GM19324 (cell line): ENCODE results near the gene RAB44.

Experiments used
- ATAC-seq: cut with Tn5 transposase; IDR thresholded peaks from one replicate; pipeline ENCODE4 v1.9.1; 2021; ENCODE audit warnings: mild to moderate bottlenecking, moderate library complexity; ENCODE audit not compliant: unreplicated experiment, low FRiP score

RAB44 gene

GRCh38 chr6:36727505-36728021 is 29.9 kb downstream of the RAB44 start:
- ATAC-seq, result no peak

GRCh38 chr6:36728289-36729160 is 30.9 kb downstream of the RAB44 start:
- no peak for ATAC-seq

GRCh38 chr6:36729161-36729524 is 31.5 kb downstream of the RAB44 start:
- no peak for ATAC-seq

- ATAC-seq, result no peak
These were observed 33.1 kb downstream of the RAB44 start for GRCh38 chr6:36730424-36731380.

GRCh38 chr6:36731622-36732310 is 34.1 kb downstream of the RAB44 start:
- ATAC-seq, result no peak

- ATAC-seq, result no peak
These were observed 35.7 kb downstream of the RAB44 start for GRCh38 chr6:36733300-36733699.

- no peak for ATAC-seq
These were observed 36.9 kb downstream of the RAB44 start for GRCh38 chr6:36734486-36735060.

GRCh38 chr6:36735110-36736071 is 37.8 kb downstream of the RAB44 start:
- ATAC-seq, result no peak

- ATAC-seq, result no peak
These were observed 39.6 kb downstream of the RAB44 start for GRCh38 chr6:36737043-36737785.

- ATAC-seq, result no peak
These were observed 40.5 kb downstream of the RAB44 start for GRCh38 chr6:36738108-36738507.

GRCh38 chr6:36739947-36740817 is 42.6 kb downstream of the RAB44 start:
- no peak for ATAC-seq

GRCh38 chr6:36740818-36741179 is 43.2 kb downstream of the RAB44 start:
- no peak for ATAC-seq

GRCh38 chr6:36742146-36742545 is 44.5 kb downstream of the RAB44 start:
- ATAC-seq, result no peak

- no peak for ATAC-seq
These were observed 45.4 kb downstream of the RAB44 start for GRCh38 chr6:36743032-36743431.

GRCh38 chr6:36743538-36744303 is 46.1 kb downstream of the RAB44 start:
- no peak for ATAC-seq

- ATAC-seq, result no peak
These were observed 46.7 kb downstream of the RAB44 start for GRCh38 chr6:36744304-36744673.

GRCh38 chr6:36745283-36745682 is 47.7 kb downstream of the RAB44 start:
- ATAC-seq, result no peak
